ENCODE results near the gene KDM1B. TPM values are rescaled to one million over a fixed set of nuclear protein-coding genes. Genes with fewer than 3 reads are reported as not detected.

The KDM1B gene
- total RNA-seq, 1 experiment from 2014 or later = 25.0 TPM

DNA sequence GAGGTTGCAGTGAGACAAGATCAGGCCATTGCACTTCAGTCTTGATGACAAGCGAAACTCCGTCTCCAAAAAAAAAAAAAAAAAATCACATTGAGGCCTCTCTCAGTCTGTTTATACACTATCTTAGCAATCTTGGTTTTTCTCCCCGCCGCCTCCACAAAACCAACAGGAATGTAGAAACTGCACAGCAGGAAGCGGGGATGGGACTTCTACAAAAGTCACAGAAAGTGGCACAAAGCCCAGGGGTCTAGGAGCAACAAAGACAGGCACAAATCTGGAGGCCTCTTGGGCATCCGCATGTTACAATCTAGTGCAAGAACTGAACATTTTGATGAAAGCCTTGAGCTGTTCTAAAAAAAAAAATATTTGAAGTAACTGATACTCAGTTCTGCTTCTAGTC, 48.6 kb downstream of the KDM1B start:
- DNase-seq = no peak
- CTCF ChIA-PET = no interaction called here
- BruUV-seq (replicated peaks) = no TSS peak
- H3K27ac ChIP-seq (ENCODE audit: low read length) = no peak overlapping the region
- H3K4me3 ChIP-seq (ENCODE audit: low read length) = no peak overlapping the region
- TF ChIP-seq EZH2 (IDR thresholded peaks at IDR 0.05; ENCODE audit: low read length, unreplicated experiment) = no peak
- TF ChIP-seq, protein P1, sequence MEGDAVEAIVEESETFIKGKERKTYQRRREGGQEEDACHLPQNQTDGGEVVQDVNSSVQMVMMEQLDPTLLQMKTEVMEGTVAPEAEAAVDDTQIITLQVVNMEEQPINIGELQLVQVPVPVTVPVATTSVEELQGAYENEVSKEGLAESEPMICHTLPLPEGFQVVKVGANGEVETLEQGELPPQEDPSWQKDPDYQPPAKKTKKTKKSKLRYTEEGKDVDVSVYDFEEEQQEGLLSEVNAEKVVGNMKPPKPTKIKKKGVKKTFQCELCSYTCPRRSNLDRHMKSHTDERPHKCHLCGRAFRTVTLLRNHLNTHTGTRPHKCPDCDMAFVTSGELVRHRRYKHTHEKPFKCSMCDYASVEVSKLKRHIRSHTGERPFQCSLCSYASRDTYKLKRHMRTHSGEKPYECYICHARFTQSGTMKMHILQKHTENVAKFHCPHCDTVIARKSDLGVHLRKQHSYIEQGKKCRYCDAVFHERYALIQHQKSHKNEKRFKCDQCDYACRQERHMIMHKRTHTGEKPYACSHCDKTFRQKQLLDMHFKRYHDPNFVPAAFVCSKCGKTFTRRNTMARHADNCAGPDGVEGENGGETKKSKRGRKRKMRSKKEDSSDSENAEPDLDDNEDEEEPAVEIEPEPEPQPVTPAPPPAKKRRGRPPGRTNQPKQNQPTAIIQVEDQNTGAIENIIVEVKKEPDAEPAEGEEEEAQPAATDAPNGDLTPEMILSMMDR (conservative IDR thresholded peaks at IDR 0.05; ENCODE audit: low read depth, low read length) = no peak
- no peak for TF ChIP-seq EZH2phosphoT487 (IDR thresholded peaks at IDR 0.05; ENCODE audit: borderline replicate concordance, low read length)
- no peak overlapping the region for H2AFZ ChIP-seq (ENCODE audit: low read length)
- no peaks in the 10 kb centered on the region for H4K20me1 ChIP-seq (ENCODE audit: low read length)
- no peak overlapping the region for H3K4me2 ChIP-seq (ENCODE audit: low read length)
- no peaks in the 10 kb centered on the region; the same call in 1 of the 2 replicates for H3K36me3 ChIP-seq (ENCODE audit: low read depth, low read length)
- H3F3A ChIP-seq (ENCODE audit: low read length, unreplicated experiment) = no peaks in the 10 kb centered on the region
- H3K9me3 ChIP-seq (ENCODE audit: low read length) = no peaks in the 10 kb centered on the region
- H3K9me2 ChIP-seq (replicated peaks; ENCODE audit: low read length) = no peaks in the 10 kb centered on the region
- no peaks in the 10 kb centered on the region for H3K27me3 ChIP-seq (ENCODE audit: low read length)
- POLR2A ChIA-PET (ENCODE audit: unreplicated experiment) = no interaction called here
- no peaks in the 10 kb centered on the region for H3K79me2 ChIP-seq (ENCODE audit: low read length)
- H3K4me1 ChIP-seq (ENCODE audit: insufficient read depth, low read length) = no peaks in the 10 kb centered on the region
- no peak for ATAC-seq
- intact Hi-C loops (cut with micrococcal nuclease) = no loop called here
- H3K9ac ChIP-seq (ENCODE audit: low read length) = no peak overlapping the region

DNA sequence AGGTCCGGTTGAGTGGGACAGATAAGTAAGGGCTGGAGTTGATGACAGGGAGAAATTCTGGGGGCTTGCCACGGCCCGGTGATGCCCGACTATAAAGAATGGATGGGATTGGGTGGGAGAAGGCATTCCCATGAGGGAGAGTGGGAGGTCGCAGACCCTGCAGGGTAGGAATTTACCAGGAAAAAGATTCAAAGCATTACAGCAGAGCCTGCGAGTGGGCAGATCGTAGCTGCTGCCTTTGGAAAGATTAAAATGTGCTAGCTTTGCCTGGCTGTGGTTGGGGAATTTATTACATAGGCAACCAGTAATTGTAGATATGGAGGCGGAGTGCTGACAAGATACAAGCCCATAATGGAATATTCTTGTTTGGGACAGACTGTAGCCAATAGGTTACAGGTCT, 49.5 kb downstream of the KDM1B start:
- no peaks in the 10 kb centered on the region for H3F3A ChIP-seq (ENCODE audit: low read length, unreplicated experiment)
- H2AFZ ChIP-seq (ENCODE audit: low read length) = no peak overlapping the region
- H4K20me1 ChIP-seq (ENCODE audit: low read length) = no peaks in the 10 kb centered on the region
- H3K4me3 ChIP-seq (ENCODE audit: low read length) = no peak overlapping the region
- BruUV-seq (replicated peaks) = no TSS peak
- no peak overlapping the region for H3K27ac ChIP-seq (ENCODE audit: low read length)
- H3K4me1 ChIP-seq (ENCODE audit: insufficient read depth, low read length) = no peaks in the 10 kb centered on the region
- no peaks in the 10 kb centered on the region for H3K27me3 ChIP-seq (ENCODE audit: low read length)
- TF ChIP-seq, protein P1 (conservative IDR thresholded peaks at IDR 0.05; ENCODE audit: low read depth, low read length) = no peak
- TF ChIP-seq EZH2phosphoT487 (IDR thresholded peaks at IDR 0.05; ENCODE audit: borderline replicate concordance, low read length) (no peak), EZH2 (IDR thresholded peaks at IDR 0.05; ENCODE audit: low read length, unreplicated experiment) (no peak)
- no peak overlapping the region for H3K9ac ChIP-seq (ENCODE audit: low read length)
- DNase-seq = no peak
- H3K79me2 ChIP-seq (ENCODE audit: low read length) = no peaks in the 10 kb centered on the region
- ATAC-seq = no peak
- ChIA-PET CTCF (no interaction called here), POLR2A (ENCODE audit: unreplicated experiment) (no interaction called here)
- no peaks in the 10 kb centered on the region for H3K9me3 ChIP-seq (ENCODE audit: low read length)
- intact Hi-C loops (cut with micrococcal nuclease) = no loop called here
- H3K9me2 ChIP-seq (replicated peaks; ENCODE audit: low read length) = no peaks in the 10 kb centered on the region
- H3K36me3 ChIP-seq (ENCODE audit: low read depth, low read length) = no peaks in the 10 kb centered on the region; the same call in 1 of the 2 replicates
- no peak overlapping the region for H3K4me2 ChIP-seq (ENCODE audit: low read length)

DNA sequence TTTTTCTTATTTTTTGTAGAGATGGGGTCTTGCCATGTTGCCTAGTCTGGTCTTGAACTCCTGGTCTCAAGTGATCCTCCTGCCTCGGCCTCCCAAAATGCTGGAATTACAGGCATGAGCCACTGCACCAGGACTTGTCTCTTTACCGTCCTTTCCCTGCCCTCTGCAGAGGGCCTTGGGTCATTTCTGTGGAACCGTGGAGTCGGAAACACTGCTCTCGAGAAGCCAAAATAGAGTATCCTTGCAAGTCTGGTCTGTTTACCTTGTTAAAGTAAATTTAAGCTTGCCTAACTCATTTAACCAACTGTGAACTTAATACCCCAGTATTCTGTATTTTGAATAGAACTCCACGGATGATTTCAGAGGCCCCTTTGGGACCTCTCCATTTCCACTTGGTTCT, 51.4 kb downstream of the KDM1B start:
- Histone ChIP-seq H3K27ac (ENCODE audit: low read length) (no peak overlapping the region), H3K4me1 (ENCODE audit: insufficient read depth, low read length) (no peaks in the 10 kb centered on the region), H3K36me3 (ENCODE audit: low read depth, low read length) (no peaks in the 10 kb centered on the region; the same call in 1 of the 2 replicates), H3K27me3 (ENCODE audit: low read length) (no peaks in the 10 kb centered on the region), H3K9ac (ENCODE audit: low read length) (no peak overlapping the region), H2AFZ (ENCODE audit: low read length) (no peak overlapping the region), H4K20me1 (ENCODE audit: low read length) (no peaks in the 10 kb centered on the region), H3F3A (ENCODE audit: low read length, unreplicated experiment) (no peaks in the 10 kb centered on the region), H3K4me2 (ENCODE audit: low read length) (no peak overlapping the region), H3K9me3 (ENCODE audit: low read length) (no peaks in the 10 kb centered on the region), H3K79me2 (ENCODE audit: low read length) (no peaks in the 10 kb centered on the region), H3K4me3 (ENCODE audit: low read length) (no peak overlapping the region), H3K9me2 (replicated peaks; ENCODE audit: low read length) (no peaks in the 10 kb centered on the region)
- POLR2A ChIA-PET (ENCODE audit: unreplicated experiment) = no interaction called here
- intact Hi-C loops (cut with micrococcal nuclease) = no loop called here
- no TSS peak for BruUV-seq (replicated peaks)
- ATAC-seq = no peak
- no peak for DNase-seq
- no peak for TF ChIP-seq EZH2phosphoT487 (IDR thresholded peaks at IDR 0.05; ENCODE audit: borderline replicate concordance, low read length)
- TF ChIP-seq EZH2 (IDR thresholded peaks at IDR 0.05; ENCODE audit: low read length, unreplicated experiment) = no peak
- TF ChIP-seq, protein P1 (conservative IDR thresholded peaks at IDR 0.05; ENCODE audit: low read depth, low read length) = no peak
- CTCF ChIA-PET = no interaction called here
